ENCODE results near the gene SYCN.

Gene SYCN

GRCh38 chr19:39171479-39172465, 32.3 kb downstream of the SYCN start:
- DNase-seq = no peak

- DNase-seq = no peak
These were observed 33.5 kb downstream of the SYCN start for GRCh38 chr19:39170386-39171231.

- DNase-seq = no peak
These were observed 34.8 kb downstream of the SYCN start for GRCh38 chr19:39169143-39169810.

GRCh38 chr19:39168258-39169142, 35.6 kb downstream of the SYCN start:
- DNase-seq = no peak

GRCh38 chr19:39167461-39168257, 36.4 kb downstream of the SYCN start:
- DNase-seq = no peak

- peak in 22 of 51 donors; percentile 5 to 54 (median 24) for DNase-seq
These were observed 37.3 kb downstream of the SYCN start for GRCh38 chr19:39166571-39167391.

GRCh38 chr19:39165857-39166256, 38.2 kb downstream of the SYCN start:
- no peak for DNase-seq

- DNase-seq = no peak
These were observed 39.8 kb downstream of the SYCN start for GRCh38 chr19:39164289-39164688.

GRCh38 chr19:39163621-39164020, 40.4 kb downstream of the SYCN start:
- no peak for DNase-seq

- DNase-seq = no peak
These were observed 41.5 kb downstream of the SYCN start for GRCh38 chr19:39162441-39163043.

GRCh38 chr19:39160889-39161672, 43.0 kb downstream of the SYCN start:
- no peak for DNase-seq

- no peak for DNase-seq
These were observed 43.6 kb downstream of the SYCN start for GRCh38 chr19:39160523-39160861.

GRCh38 chr19:39158646-39159260, 45.3 kb downstream of the SYCN start:
- DNase-seq = no peak

GRCh38 chr19:39157997-39158389, 46.1 kb downstream of the SYCN start:
- DNase-seq = no peak

GRCh38 chr19:39157275-39157996, 46.6 kb downstream of the SYCN start:
- no peak for DNase-seq
